Right lobe of liver (tissue), 4 donors: ENCODE results near the gene NEIL3.

Source experiments
- POLR2A ChIP-seq: fragments of 450-650 bp; IDR thresholded peaks from one replicate; pipeline ENCODE4 v1.6.1; 2017; ENCODE audit warnings: antibody characterized with exemption, mild to moderate bottlenecking
- TF ChIP-seq, protein P1 (sequence below), 4 donors: fragments of 200-600 bp in 3 of 4; fragments of 450-650 bp in 1 of 4; IDR thresholded peaks; one replicate each; pipeline versions ENCODE4 v1.5.1 to v1.8.0; 2016 to 2022; ENCODE audit warnings: antibody characterized with exemption in 4 of 4, mild to moderate bottlenecking in 2 of 4
- donor health status: DM: no; HTN: no; CAD: no.
- donor health status: DM: no; HTN: no; CAD: no.
- donor health status: DM: no; HTN: yes; CAD: no.

DNA sequence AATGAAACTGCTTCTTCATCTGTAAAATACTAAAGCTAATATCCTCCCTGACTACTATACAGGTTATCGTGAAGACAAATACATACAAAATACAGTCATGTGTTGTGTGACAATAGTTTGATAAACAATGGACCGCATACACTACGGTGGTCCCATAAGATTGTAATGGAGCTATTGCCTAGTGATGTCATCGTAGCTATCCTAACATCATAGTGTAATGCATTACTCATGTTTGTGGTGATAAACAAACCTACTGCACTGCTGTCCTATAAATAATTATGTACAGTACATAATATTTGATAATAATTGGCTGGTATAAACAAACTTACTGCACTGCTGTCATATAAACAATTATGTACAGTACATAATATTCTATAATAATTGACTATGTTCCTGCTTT, 5.6 kb upstream of the NEIL3 start:
- TF ChIP-seq, protein P1, sequence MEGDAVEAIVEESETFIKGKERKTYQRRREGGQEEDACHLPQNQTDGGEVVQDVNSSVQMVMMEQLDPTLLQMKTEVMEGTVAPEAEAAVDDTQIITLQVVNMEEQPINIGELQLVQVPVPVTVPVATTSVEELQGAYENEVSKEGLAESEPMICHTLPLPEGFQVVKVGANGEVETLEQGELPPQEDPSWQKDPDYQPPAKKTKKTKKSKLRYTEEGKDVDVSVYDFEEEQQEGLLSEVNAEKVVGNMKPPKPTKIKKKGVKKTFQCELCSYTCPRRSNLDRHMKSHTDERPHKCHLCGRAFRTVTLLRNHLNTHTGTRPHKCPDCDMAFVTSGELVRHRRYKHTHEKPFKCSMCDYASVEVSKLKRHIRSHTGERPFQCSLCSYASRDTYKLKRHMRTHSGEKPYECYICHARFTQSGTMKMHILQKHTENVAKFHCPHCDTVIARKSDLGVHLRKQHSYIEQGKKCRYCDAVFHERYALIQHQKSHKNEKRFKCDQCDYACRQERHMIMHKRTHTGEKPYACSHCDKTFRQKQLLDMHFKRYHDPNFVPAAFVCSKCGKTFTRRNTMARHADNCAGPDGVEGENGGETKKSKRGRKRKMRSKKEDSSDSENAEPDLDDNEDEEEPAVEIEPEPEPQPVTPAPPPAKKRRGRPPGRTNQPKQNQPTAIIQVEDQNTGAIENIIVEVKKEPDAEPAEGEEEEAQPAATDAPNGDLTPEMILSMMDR (IDR thresholded peaks at IDR 0.05): no peak
- no peak for TF ChIP-seq POLR2A
